Keratinocyte (primary cell): ENCODE data around the gene SOCS3. TPM values are rescaled to one million over a fixed set of nuclear protein-coding genes. Genes with fewer than 3 reads are reported as not detected.

Experiments used
- DNase-seq: peaks from one replicate; pipeline ENCODE4 v3.0.0-alpha.2; 2011; ENCODE audit warnings: low read depth, missing footprints, low spot score
- FAIRE-seq: peaks from 2 replicates; lab custom pipeline; 2011; peaks lifted over from hg19 to GRCh38; lab: Jason Lieb, UNC
- H2AFZ ChIP-seq: 2 replicates; pipeline ENCODE4 v1.6.0; 2012; ENCODE audit warnings: low read length, control low read depth, inconsistent platforms; ENCODE audit not compliant: control insufficient read depth
- H3K27ac ChIP-seq: 2 replicates; pipeline ENCODE4 v1.5.1; 2011; ENCODE audit warnings: low read length; ENCODE audit not compliant: control insufficient read depth, insufficient read depth
- H3K27me3 ChIP-seq: 3 replicates; pipeline ENCODE4 v1.6.0; 2011; ENCODE audit warnings: low read length; ENCODE audit not compliant: control insufficient read depth, insufficient read depth; ENCODE audit errors: extremely low read depth
- H3K36me3 ChIP-seq, 2 experiments: 2 replicates in 1 of 2; 3 replicates in 1 of 2; pipeline ENCODE4 v1.5.1; 2011; ENCODE audit warnings: low read length in 2 of 2, mild to moderate bottlenecking in 1 of 2; ENCODE audit not compliant: control insufficient read depth in 2 of 2, insufficient read depth in 2 of 2; ENCODE audit errors: extremely low read depth in 1 of 2
- H3K4me1 ChIP-seq: 3 replicates; pipeline ENCODE4 v1.5.1; 2011; ENCODE audit warnings: low read length; ENCODE audit not compliant: control insufficient read depth, insufficient read depth; ENCODE audit errors: extremely low read depth
- H3K4me2 ChIP-seq: 3 replicates; pipeline ENCODE4 v1.6.0; 2011; ENCODE audit warnings: low read depth, low read length; ENCODE audit not compliant: control insufficient read depth, insufficient read depth; ENCODE audit errors: extremely low read depth
- H3K4me3 ChIP-seq, 3 experiments: fragments of 200-600 bp in 1 of 3; sonication (generic) in 1 of 3; 2 replicates in 2 of 3; 3 replicates in 1 of 3; pipeline ENCODE4 v1.5.1; 2011 to 2016; ENCODE audit warnings: low read length in 3 of 3, mild to moderate bottlenecking in 3 of 3, control low read depth in 2 of 3, inconsistent platforms in 1 of 3, low read depth in 1 of 3, mixed read lengths in 1 of 3, mixed run types in 1 of 3, moderate library complexity in 1 of 3; ENCODE audit not compliant: control insufficient read depth in 2 of 3, insufficient read depth in 2 of 3; ENCODE audit errors: extremely low read depth in 1 of 3
- H3K79me2 ChIP-seq: 2 replicates; pipeline ENCODE4 v1.6.0; 2012; ENCODE audit warnings: low read length; ENCODE audit not compliant: control insufficient read depth, insufficient read depth
- H3K9ac ChIP-seq: 3 replicates; pipeline ENCODE4 v1.6.0; 2011; ENCODE audit warnings: low read length; ENCODE audit not compliant: control insufficient read depth, insufficient read depth; ENCODE audit errors: extremely low read depth
- H3K9me1 ChIP-seq: 3 replicates; pipeline ENCODE4 v1.6.0; 2011; ENCODE audit warnings: low read length; ENCODE audit not compliant: control insufficient read depth, insufficient read depth; ENCODE audit errors: extremely low read depth
- H3K9me3 ChIP-seq: 2 replicates; pipeline ENCODE4 v1.5.1; 2012; ENCODE audit warnings: low read depth, low read length; ENCODE audit not compliant: control insufficient read depth
- H4K20me1 ChIP-seq: 3 replicates; pipeline ENCODE4 v1.6.0; 2011; ENCODE audit warnings: low read length; ENCODE audit not compliant: control insufficient read depth, insufficient read depth; ENCODE audit errors: extremely low read depth
- CTCF ChIP-seq, 3 experiments: IDR thresholded peaks in 1 of 3; conservative IDR thresholded peaks in 1 of 3; optimal IDR thresholded peaks in 1 of 3; 2 replicates in 2 of 3; 3 replicates in 1 of 3; pipeline versions ENCODE3 to v1.5.1; 2011; ENCODE audit warnings: low read length in 3 of 3, mild to moderate bottlenecking in 3 of 3, moderate library complexity in 2 of 3, control low read depth in 1 of 3, inconsistent platforms in 1 of 3; ENCODE audit not compliant: insufficient read depth in 2 of 3; ENCODE audit errors: extremely low read depth in 1 of 3
- EZH2 ChIP-seq: IDR thresholded peaks from one replicate; pipeline ENCODE4 v1.6.1; 2012; ENCODE audit warnings: inconsistent platforms, mild to moderate bottlenecking, low read length, moderate library complexity
- dilution Hi-C: fragments of 300-500 bp; cut with MboI; formaldehyde crosslinking; loops from one replicate; pipeline ENCODE4 v1.7.0; 2020; ENCODE audit warnings: low sequenced_read_pairs; ENCODE audit not compliant: extremely low pct_ligation_motif_present
- polyA plus RNA-seq, 5 experiments: library from polyadenylated mRNA; depleted of rRNA in 3 of 5; stranded (reverse) in 3 of 5; stranded (forward) in 1 of 5; unstranded in 1 of 5; fragments of >200 nt; gene quantifications; 1 replicate in 1 of 5; 2 replicates in 3 of 5; 3 replicates in 1 of 5; pipeline versions ENCODE4 v1.2.1 to v1.2.3, GENCODE V29; 2011 to 2012; ENCODE audit warnings: missing spikeins in 2 of 5, low read depth in 1 of 5, low replicate concordance in 1 of 5
- small RNA-seq, 3 experiments: library from RNA; depleted of rRNA; stranded (forward); fragments of <200 nt; gene quantifications; one replicate each; pipeline ENCODE3, GENCODE V24; 2012; ENCODE audit warnings: low read depth in 3 of 3, low replicate concordance in 1 of 3; ENCODE audit not compliant: insufficient read length in 3 of 3

SOCS3 gene
- polyA plus RNA-seq, 1 donor (not counting 4 experiments of a cell fraction or from before 2014, with no cell fraction given): 9.4 TPM

DNA sequence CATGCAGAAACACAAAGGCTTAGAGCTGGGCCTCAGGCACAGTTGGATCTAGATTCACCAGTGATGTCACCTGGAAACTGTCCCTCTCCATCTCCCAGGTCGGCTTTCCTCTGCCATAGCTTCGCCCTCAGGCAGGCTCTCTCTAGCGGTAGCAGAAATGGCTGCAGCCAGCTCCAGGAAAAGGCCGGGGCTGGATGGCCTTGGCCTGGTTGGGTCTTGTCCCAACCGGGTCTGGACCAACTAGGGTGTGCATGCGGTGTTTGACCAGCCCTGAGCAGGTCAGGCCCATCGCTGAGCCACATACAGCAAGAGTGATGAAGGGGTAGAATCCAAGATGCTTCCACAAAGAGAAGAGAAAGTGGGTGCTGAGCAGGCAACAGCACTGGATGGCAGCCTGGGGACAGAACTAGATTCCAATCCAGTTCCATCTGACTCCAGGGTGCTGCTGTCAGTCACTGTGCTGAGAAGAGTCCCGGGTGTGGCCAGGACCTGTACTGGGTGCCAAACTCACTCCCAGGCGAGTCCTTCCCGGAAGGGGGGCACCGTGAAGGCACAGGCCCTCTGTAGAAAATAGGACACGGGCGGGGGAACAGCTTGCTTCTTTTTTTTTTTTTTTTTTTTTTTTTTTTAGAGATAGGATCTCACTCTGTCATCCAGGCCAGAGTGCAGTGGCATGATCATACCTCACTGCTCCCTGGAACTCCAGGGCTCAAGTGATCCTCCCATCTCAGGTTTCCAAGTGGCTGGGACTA, 51.8 kb downstream of the SOCS3 start:
- TF ChIP-seq EZH2 (no peak), CTCF (optimal IDR thresholded peaks at IDR 0.05 in 1 of 3, IDR thresholded peaks at IDR 0.05 in 1 of 3, conservative IDR thresholded peaks at IDR 0.05 in 1 of 3; ENCODE audit: extremely low read depth in 1 of 3, insufficient read depth in 2 of 3, low read length in 3 of 3) (peak in 2 of 3 experiments; percentile 25 to 33)
- FAIRE-seq (no peak), DNase-seq (no peak)
- Histone ChIP-seq H3K36me3 (no peaks in the 10 kb centered on the region), H3K9me3 (no peaks in the 10 kb centered on the region), H3K4me3 (no peak overlapping the region), H3K27ac (no peak overlapping the region), H4K20me1 (no peaks in the 10 kb centered on the region), H2AFZ (no peak overlapping the region), H3K9ac (no peak overlapping the region), H3K79me2 (no peaks in the 10 kb centered on the region), H3K9me1 (no peaks in the 10 kb centered on the region), H3K27me3 (no peaks in the 10 kb centered on the region), H3K4me2 (no peak overlapping the region), H3K4me1 (no peaks in the 10 kb centered on the region)
- dilution Hi-C loops: no loop called here

DNA sequence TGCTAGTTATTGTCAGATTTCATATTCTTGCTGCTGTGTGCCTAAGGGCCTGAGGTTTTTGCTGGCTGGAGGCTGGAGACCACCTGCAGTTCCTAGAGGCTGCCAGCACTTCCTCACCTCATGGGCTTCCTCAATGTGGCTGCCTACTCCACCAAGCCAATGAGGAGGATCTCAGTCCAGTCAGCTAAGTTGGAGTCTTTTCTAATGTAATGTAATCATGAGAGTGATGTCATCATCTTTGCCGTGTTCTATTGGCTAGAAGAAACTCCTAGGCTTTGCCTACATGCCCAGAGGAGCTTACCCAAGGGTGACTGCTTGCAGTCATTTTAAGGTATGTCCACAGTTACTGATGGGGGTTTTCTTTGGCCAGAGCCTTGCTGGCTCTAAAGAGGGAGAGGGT, 53.0 kb downstream of the SOCS3 start:
- DNase-seq (no peak), FAIRE-seq (no peak)
- Histone ChIP-seq H3K4me3 (no peak overlapping the region), H3K27ac (no peak overlapping the region), H3K36me3 (no peaks in the 10 kb centered on the region), H3K9me3 (no peaks in the 10 kb centered on the region), H3K9ac (no peak overlapping the region), H3K27me3 (no peaks in the 10 kb centered on the region), H2AFZ (no peak overlapping the region), H3K79me2 (no peaks in the 10 kb centered on the region), H3K4me1 (no peaks in the 10 kb centered on the region), H3K9me1 (no peaks in the 10 kb centered on the region), H4K20me1 (no peaks in the 10 kb centered on the region), H3K4me2 (no peak overlapping the region)
- TF ChIP-seq EZH2 (no peak), CTCF (optimal IDR thresholded peaks at IDR 0.05 in 1 of 3, IDR thresholded peaks at IDR 0.05 in 1 of 3, conservative IDR thresholded peaks at IDR 0.05 in 1 of 3; ENCODE audit: extremely low read depth in 1 of 3, insufficient read depth in 2 of 3, low read length in 3 of 3) (no peak)
- dilution Hi-C loops: no loop called here

Small RNA genes within 50 kb of the gene (small RNA-seq; reads per million reads assigned to genes)
- gene RF00415: 0 reads per million in 3 experiments
- 0 reads per million in 3 experiments for gene RN7SL236P

Other genes starting within 250 kb of the SOCS3 start
- gene TMC6, start 231.3 kb downstream of the SOCS3 start, polyA plus RNA-seq: 20.1 to 50.0 TPM (median 20.4 TPM) in 3 replicates
- gene TMC8, start 229.3 kb downstream of the SOCS3 start, polyA plus RNA-seq: 0.14 to 0.41 TPM (median 0.40 TPM) in 3 replicates
- 0.42 to 0.85 TPM (median 0.49 TPM) in 3 replicates for gene C17orf99, start 213.7 kb downstream of the SOCS3 start, polyA plus RNA-seq
- 98.8 to 298 TPM (median 103 TPM) in 3 replicates for gene SYNGR2, start 191.5 kb downstream of the SOCS3 start, polyA plus RNA-seq
- 7.1 to 50.2 TPM (median 21.8 TPM) in 3 replicates for gene TK1, start 173.0 kb downstream of the SOCS3 start, polyA plus RNA-seq
- gene AFMID, start 172.7 kb downstream of the SOCS3 start, polyA plus RNA-seq: 21.6 to 32.4 TPM (median 26.7 TPM) in 3 replicates
- 1.6 to 16.1 TPM (median 11.5 TPM) in 3 replicates for gene BIRC5, start 145.8 kb downstream of the SOCS3 start, polyA plus RNA-seq
- gene TMEM235, start 128.4 kb downstream of the SOCS3 start, polyA plus RNA-seq: not detected in 3 replicates
- 18.4 to 21.1 TPM (median 19.6 TPM) in 3 replicates for gene PGS1, start 18.6 kb upstream of the SOCS3 start, polyA plus RNA-seq
- 0.16 to 0.46 TPM (median 0.31 TPM) in 3 replicates for gene DNAH17, start 217.3 kb upstream of the SOCS3 start, polyA plus RNA-seq